ENCODE results near the gene LRCOL1.

Gene LRCOL1

DNA sequence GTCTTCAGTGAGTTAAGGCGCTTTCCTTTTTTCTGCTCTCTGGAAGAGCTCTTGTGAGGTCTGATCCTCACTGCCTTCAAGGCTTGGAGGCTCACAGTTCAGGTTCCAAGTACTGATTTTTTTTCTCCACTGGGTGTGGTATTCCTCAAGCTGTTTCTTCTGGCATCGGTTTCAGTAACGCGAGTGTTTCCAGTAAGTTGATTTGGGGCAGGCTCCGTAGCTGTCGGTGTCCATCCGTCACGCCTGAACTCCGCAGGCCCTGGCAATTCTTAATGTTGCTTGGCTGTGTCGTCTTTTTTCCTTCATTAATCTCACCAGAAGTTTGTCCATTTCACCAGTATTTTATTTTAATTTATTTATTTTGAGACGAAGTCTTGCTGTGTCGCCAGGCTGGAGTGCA is 30.6 kb downstream of the LRCOL1 start:
- no peaks in the 10 kb centered on the region for H3K9me3 ChIP-seq (ENCODE audit: control insufficient read depth, insufficient read depth, low read depth, low read length)

DNA sequence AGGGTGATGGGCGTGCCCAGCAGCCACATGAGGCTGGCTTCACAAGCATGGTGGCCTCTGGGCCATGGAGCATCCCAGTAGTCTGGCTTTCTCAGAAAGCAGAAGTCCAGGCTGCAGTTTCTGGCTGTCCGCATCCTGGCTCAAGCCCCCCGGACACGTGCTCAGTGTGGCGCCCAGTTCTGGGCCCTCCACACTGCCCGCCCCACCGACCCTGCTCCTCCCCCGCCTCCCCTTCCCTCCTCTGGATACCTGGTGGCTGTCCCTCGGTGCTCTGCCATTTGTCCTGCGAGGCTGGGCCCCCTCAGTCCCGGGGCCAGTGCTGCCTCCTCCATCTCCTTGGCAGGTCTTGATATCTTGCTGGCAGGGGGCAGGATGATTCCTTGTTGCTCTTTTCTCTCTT is 31.6 kb downstream of the LRCOL1 start:
- POLR2A ChIA-PET: no interaction called here
- Histone ChIP-seq H3K9me3 (ENCODE audit: control insufficient read depth, insufficient read depth, low read depth, low read length) (no peaks in the 10 kb centered on the region), H3K4me1 (ENCODE audit: control insufficient read depth, insufficient read depth, low read length) (no peaks in the 10 kb centered on the region), H3K27ac (ENCODE audit: extremely low read depth, low read depth, low read length) (no peak overlapping the region), H3K36me3 (ENCODE audit: control insufficient read depth in 2 of 2, insufficient read depth in 1 of 2, low read length in 2 of 2) (peaks cover 0 to 55% of the 10 kb centered on the region in 2 experiments; a peak in 2 of 3 replicates), H3K4me3 (ENCODE audit: low read depth, low read length) (no peak overlapping the region)
- CTCF ChIA-PET: no interaction called here
- TF ChIP-seq, protein P1, sequence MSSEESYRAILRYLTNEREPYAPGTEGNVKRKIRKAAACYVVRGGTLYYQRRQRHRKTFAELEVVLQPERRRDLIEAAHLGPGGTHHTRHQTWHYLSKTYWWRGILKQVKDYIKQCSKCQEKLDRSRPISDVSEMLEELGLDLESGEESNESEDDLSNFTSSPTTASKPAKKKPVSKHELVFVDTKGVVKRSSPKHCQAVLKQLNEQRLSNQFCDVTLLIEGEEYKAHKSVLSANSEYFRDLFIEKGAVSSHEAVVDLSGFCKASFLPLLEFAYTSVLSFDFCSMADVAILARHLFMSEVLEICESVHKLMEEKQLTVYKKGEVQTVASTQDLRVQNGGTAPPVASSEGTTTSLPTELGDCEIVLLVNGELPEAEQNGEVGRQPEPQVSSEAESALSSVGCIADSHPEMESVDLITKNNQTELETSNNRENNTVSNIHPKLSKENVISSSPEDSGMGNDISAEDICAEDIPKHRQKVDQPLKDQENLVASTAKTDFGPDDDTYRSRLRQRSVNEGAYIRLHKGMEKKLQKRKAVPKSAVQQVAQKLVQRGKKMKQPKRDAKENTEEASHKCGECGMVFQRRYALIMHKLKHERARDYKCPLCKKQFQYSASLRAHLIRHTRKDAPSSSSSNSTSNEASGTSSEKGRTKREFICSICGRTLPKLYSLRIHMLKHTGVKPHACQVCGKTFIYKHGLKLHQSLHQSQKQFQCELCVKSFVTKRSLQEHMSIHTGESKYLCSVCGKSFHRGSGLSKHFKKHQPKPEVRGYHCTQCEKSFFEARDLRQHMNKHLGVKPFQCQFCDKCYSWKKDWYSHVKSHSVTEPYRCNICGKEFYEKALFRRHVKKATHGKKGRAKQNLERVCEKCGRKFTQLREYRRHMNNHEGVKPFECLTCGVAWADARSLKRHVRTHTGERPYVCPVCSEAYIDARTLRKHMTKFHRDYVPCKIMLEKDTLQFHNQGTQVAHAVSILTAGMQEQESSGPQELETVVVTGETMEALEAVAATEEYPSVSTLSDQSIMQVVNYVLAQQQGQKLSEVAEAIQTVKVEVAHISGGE (tag by site-specific recombination; conservative IDR thresholded peaks at IDR 0.05; ENCODE audit: low read depth): no peak
- TF ChIP-seq, protein P2, sequence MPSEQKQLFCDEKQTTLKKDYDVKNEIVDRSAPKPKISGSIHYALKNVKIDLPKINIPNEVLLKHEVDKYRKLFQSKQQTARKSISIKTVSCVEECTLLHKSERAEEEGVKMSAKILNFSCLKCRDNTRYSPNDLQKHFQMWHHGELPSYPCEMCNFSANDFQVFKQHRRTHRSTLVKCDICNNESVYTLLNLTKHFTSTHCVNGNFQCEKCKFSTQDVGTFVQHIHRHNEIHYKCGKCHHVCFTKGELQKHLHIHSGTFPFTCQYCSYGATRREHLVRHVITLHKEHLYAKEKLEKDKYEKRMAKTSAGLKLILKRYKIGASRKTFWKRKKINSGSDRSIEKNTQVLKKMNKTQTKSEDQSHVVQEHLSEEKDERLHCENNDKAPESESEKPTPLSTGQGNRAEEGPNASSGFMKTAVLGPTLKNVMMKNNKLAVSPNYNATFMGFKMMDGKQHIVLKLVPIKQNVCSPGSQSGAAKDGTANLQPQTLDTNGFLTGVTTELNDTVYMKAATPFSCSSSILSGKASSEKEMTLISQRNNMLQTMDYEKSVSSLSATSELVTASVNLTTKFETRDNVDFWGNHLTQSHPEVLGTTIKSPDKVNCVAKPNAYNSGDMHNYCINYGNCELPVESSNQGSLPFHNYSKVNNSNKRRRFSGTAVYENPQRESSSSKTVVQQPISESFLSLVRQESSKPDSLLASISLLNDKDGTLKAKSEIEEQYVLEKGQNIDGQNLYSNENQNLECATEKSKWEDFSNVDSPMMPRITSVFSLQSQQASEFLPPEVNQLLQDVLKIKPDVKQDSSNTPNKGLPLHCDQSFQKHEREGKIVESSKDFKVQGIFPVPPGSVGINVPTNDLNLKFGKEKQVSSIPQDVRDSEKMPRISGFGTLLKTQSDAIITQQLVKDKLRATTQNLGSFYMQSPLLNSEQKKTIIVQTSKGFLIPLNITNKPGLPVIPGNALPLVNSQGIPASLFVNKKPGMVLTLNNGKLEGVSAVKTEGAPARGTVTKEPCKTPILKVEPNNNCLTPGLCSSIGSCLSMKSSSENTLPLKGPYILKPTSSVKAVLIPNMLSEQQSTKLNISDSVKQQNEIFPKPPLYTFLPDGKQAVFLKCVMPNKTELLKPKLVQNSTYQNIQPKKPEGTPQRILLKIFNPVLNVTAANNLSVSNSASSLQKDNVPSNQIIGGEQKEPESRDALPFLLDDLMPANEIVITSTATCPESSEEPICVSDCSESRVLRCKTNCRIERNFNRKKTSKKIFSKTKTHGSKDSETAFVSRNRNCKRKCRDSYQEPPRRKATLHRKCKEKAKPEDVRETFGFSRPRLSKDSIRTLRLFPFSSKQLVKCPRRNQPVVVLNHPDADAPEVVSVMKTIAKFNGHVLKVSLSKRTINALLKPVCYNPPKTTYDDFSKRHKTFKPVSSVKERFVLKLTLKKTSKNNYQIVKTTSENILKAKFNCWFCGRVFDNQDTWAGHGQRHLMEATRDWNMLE (tag by site-specific recombination; conservative IDR thresholded peaks at IDR 0.05; ENCODE audit: low read depth): no peak
- TF ChIP-seq, protein P3, sequence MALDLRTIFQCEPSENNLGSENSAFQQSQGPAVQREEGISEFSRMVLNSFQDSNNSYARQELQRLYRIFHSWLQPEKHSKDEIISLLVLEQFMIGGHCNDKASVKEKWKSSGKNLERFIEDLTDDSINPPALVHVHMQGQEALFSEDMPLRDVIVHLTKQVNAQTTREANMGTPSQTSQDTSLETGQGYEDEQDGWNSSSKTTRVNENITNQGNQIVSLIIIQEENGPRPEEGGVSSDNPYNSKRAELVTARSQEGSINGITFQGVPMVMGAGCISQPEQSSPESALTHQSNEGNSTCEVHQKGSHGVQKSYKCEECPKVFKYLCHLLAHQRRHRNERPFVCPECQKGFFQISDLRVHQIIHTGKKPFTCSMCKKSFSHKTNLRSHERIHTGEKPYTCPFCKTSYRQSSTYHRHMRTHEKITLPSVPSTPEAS (tag by site-specific recombination; IDR thresholded peaks at IDR 0.05): no peak
- TF ChIP-seq ZNF266 (tag by site-specific recombination; IDR thresholded peaks at IDR 0.05; ENCODE audit: low read depth) (no peak), SCRT1 (tag by site-specific recombination; IDR thresholded peaks at IDR 0.05; ENCODE audit: borderline replicate concordance) (no peak), ZBTB48 (tag by site-specific recombination; IDR thresholded peaks at IDR 0.05) (no peak), ZNF600 (tag by site-specific recombination; IDR thresholded peaks at IDR 0.05) (no peak), ZNF19 (tag by site-specific recombination; IDR thresholded peaks at IDR 0.05; ENCODE audit: low read depth) (no peak), ZNF10 (tag by site-specific recombination; IDR thresholded peaks at IDR 0.05) (no peak)
- TF ChIP-seq, protein P4, sequence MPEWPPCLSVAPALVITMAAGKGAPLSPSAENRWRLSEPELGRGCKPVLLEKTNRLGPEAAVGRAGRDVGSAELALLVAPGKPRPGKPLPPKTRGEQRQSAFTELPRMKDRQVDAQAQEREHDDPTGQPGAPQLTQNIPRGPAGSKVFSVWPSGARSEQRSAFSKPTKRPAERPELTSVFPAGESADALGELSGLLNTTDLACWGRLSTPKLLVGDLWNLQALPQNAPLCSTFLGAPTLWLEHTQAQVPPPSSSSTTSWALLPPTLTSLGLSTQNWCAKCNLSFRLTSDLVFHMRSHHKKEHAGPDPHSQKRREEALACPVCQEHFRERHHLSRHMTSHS (tag by site-specific recombination; IDR thresholded peaks at IDR 0.05): no peak

More for the DNA sequence above, 30.6 kb downstream of the LRCOL1 start:
- CTCF ChIA-PET: interaction anchor here (1.2 kb wide), 1 partner anchor 18 kb away, joined by 5 read pairs; no protein-coding TSS in a partner anchor
- no peak overlapping the region for H3K27ac ChIP-seq (ENCODE audit: extremely low read depth, low read depth, low read length)
- H3K4me1 ChIP-seq (ENCODE audit: control insufficient read depth, insufficient read depth, low read length): no peaks in the 10 kb centered on the region
- no peak overlapping the region for H3K4me3 ChIP-seq (ENCODE audit: low read depth, low read length)
- H3K36me3 ChIP-seq (ENCODE audit: control insufficient read depth in 2 of 2, insufficient read depth in 1 of 2, low read length in 2 of 2): peaks cover 0 to 46% of the 10 kb centered on the region in 2 experiments; a peak in 2 of 3 replicates
- no peak for TF ChIP-seq ZBTB20 (tag by site-specific recombination; IDR thresholded peaks at IDR 0.05)
- TF ChIP-seq KLF8 (tag by site-specific recombination; IDR thresholded peaks at IDR 0.05): no peak
- TF ChIP-seq ZNF792 (tag by site-specific recombination; IDR thresholded peaks at IDR 0.05): no peak
- TF ChIP-seq ZNF658 (tag by site-specific recombination; IDR thresholded peaks at IDR 0.05): no peak
- TF ChIP-seq ZSCAN23 (tag by site-specific recombination; IDR thresholded peaks at IDR 0.05): no peak
- no peak for TF ChIP-seq ZNF174 (tag by site-specific recombination; IDR thresholded peaks at IDR 0.05)
- no peak for TF ChIP-seq BCL11B (tag by site-specific recombination; IDR thresholded peaks at IDR 0.05; ENCODE audit: low read depth)
- TF ChIP-seq ZNF830 (tag by site-specific recombination; IDR thresholded peaks at IDR 0.05; ENCODE audit: low read depth): no peak
- TF ChIP-seq KLF10 (tag by site-specific recombination; IDR thresholded peaks at IDR 0.05): no peak
- no peak for TF ChIP-seq ZNF175 (tag by site-specific recombination; IDR thresholded peaks at IDR 0.05)
- TF ChIP-seq, protein P3 (tag by site-specific recombination; IDR thresholded peaks at IDR 0.05): no peak
- TF ChIP-seq, protein P5, sequence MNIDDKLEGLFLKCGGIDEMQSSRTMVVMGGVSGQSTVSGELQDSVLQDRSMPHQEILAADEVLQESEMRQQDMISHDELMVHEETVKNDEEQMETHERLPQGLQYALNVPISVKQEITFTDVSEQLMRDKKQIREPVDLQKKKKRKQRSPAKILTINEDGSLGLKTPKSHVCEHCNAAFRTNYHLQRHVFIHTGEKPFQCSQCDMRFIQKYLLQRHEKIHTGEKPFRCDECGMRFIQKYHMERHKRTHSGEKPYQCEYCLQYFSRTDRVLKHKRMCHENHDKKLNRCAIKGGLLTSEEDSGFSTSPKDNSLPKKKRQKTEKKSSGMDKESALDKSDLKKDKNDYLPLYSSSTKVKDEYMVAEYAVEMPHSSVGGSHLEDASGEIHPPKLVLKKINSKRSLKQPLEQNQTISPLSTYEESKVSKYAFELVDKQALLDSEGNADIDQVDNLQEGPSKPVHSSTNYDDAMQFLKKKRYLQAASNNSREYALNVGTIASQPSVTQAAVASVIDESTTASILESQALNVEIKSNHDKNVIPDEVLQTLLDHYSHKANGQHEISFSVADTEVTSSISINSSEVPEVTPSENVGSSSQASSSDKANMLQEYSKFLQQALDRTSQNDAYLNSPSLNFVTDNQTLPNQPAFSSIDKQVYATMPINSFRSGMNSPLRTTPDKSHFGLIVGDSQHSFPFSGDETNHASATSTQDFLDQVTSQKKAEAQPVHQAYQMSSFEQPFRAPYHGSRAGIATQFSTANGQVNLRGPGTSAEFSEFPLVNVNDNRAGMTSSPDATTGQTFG (tag by site-specific recombination; IDR thresholded peaks at IDR 0.05; ENCODE audit: borderline replicate concordance): no peak
- no peak for TF ChIP-seq ZBTB1 (tag by site-specific recombination; IDR thresholded peaks at IDR 0.05)
- TF ChIP-seq, protein P6, sequence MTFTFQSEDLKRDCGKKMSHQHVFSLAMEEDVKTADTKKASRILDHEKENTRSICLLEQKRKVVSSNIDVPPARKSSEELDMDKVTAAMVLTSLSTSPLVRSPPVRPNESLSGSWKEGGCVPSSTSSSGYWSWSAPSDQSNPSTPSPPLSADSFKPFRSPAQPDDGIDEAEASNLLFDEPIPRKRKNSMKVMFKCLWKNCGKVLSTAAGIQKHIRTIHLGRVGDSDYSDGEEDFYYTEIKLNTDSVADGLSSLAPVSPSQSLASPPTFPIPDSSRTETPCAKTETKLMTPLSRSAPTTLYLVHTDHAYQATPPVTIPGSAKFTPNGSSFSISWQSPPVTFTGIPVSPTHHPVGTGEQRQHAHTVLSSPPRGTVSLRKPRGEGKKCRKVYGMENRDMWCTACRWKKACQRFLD (tag by site-specific recombination; IDR thresholded peaks at IDR 0.05): no peak
- TF ChIP-seq ZNF707 (tag by site-specific recombination; IDR thresholded peaks at IDR 0.05): no peak
- TF ChIP-seq ZNF521 (tag by site-specific recombination; IDR thresholded peaks at IDR 0.05): no peak
- POLR2A ChIA-PET: interaction anchor here (0.6 to 0.7 kb wide), 2 partner anchors 34 to 40 kb away, joined by 4 to 5 read pairs; no protein-coding TSS in a partner anchor
